ENCODE results near the gene CACNA2D4. TPM values are rescaled to one million over a fixed set of nuclear protein-coding genes. Genes with fewer than 3 reads are reported as not detected.

The CACNA2D4 gene
- total and polyA plus RNA-seq, 2 of the 13 experiments (the other 11 are each of a cell fraction or from before 2014, with no cell fraction given) = 14.2 to 136 TPM

- H3K27me3 ChIP-seq (ENCODE audit: control insufficient read depth in 1 of 2, insufficient read depth in 2 of 2, low read length in 2 of 2) = no peaks in the 10 kb centered on the region
- ATAC-seq = no peak
- H3K36me3 ChIP-seq (replicated peaks in 1 of 2; ENCODE audit: control insufficient read depth in 1 of 2, insufficient read depth in 2 of 2, low read length in 2 of 2) = no peaks in the 10 kb centered on the region
- POLR2A ChIA-PET = no interaction called here
- H3K9ac ChIP-seq (ENCODE audit: insufficient read depth, low read depth, low read length) = no peak overlapping the region
- H3K9me3 ChIP-seq (ENCODE audit: low read length) = no peaks in the 10 kb centered on the region
- FAIRE-seq = no peak
- H3K4me1 ChIP-seq (ENCODE audit: insufficient read depth, low read length) = peaks cover 69% of the 10 kb centered on the region
- no peak overlapping the region; a peak in 1 of 6 replicates for H3K4me3 ChIP-seq (replicated peaks in 1 of 3; ENCODE audit: insufficient read depth in 1 of 3, low read depth in 2 of 3, low read length in 3 of 3)
- H3K4me2 ChIP-seq (ENCODE audit: low read depth, low read length) = peak overlapping the region; percentile 32
- no peak for DNase-seq (ENCODE audit: low spot score)
- intact Hi-C loops (cut with micrococcal nuclease; ENCODE audit: unreplicated experiment) = no loop called here
- peak overlapping the region; percentile 33 for H3K27ac ChIP-seq (ENCODE audit: extremely low read length, insufficient read depth, low read length)
- whole genome bisulfite sequencing (ENCODE audit: low lambda C conversion rate) = 69% methylated on average over 4 of the region's 7 CpGs
- H4K20me1 ChIP-seq (ENCODE audit: insufficient read depth, low read length) = no peaks in the 10 kb centered on the region
- no peak for TF ChIP-seq ZNF672 (CRISPR knock-in tag; IDR thresholded peaks at IDR 0.05)
- TF ChIP-seq ZSCAN21 (CRISPR knock-in tag; IDR thresholded peaks at IDR 0.05; ENCODE audit: borderline replicate concordance) = 0 out of 2 replicates have a peak, but pooled peaks have one; percentile 27
- 0 out of 2 replicates have a peak, but pooled peaks have one; percentile 17 for TF ChIP-seq NR2F2 (IDR thresholded peaks at IDR 0.05; ENCODE audit: borderline replicate concordance, low read depth)
- TF ChIP-seq ZNF331 (CRISPR knock-in tag; IDR thresholded peaks at IDR 0.05) = no peak
- no peak for TF ChIP-seq BRCA1 (CRISPR knock-in tag; IDR thresholded peaks at IDR 0.05)
- no peak for TF ChIP-seq EZH2 (conservative IDR thresholded peaks at IDR 0.05; ENCODE audit: low read depth, low read length)
- TF ChIP-seq, protein P1, sequence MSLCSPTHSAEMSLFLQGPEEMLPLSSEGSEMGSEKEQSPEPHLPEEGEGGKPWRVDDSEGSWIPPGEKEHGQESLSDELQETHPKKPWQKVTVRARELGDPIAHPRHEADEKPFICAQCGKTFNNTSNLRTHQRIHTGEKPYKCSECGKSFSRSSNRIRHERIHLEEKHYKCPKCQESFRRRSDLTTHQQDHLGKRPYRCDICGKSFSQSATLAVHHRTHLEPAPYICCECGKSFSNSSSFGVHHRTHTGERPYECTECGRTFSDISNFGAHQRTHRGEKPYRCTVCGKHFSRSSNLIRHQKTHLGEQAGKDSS (CRISPR knock-in tag; IDR thresholded peaks at IDR 0.05; ENCODE audit: borderline replicate concordance, low read depth) = no peak
- in situ Hi-C loops (cut with HindIII; ENCODE audit: extremely low pct_ligation_motif_present, low pct_unique_long_range_greater_than_20kb) = loop anchor here (10.0 kb wide), 1 partner anchor 228 kb away; no protein-coding TSS in a partner anchor
- peaks cover 4% of the 10 kb centered on the region for H3K79me2 ChIP-seq (ENCODE audit: insufficient read depth, low read length)
- H2AFZ ChIP-seq (ENCODE audit: low read length) = no peak overlapping the region
- CTCF ChIA-PET (ENCODE audit: low intra/inter-chr PET ratio, low total read pairs) = no interaction called here
- BruUV-seq (replicated peaks) = no TSS peak
Measured at GRCh38 chr12:1806301-1807086, 112.0 kb downstream of the CACNA2D4 start.
